Right atrium auricular region (tissue), 2 donors: ENCODE data around the gene ZNF138. TPM values are rescaled to one million over a fixed set of nuclear protein-coding genes. Genes with fewer than 3 reads are reported as not detected.
A peak's percentile ranks its signal among the peaks of the same experiment; 100 is the strongest.

Experiments used
- DNase-seq: peaks from one replicate; pipeline ENCODE4 v3.0.0-alpha.2; 2019; ENCODE audit warnings: low spot score
- H3K27ac ChIP-seq, 2 donors: fragments of 200-600 bp; sonication (generic); 1 replicate in 1 of 2; 2 replicates in 1 of 2; pipeline ENCODE4 v1.5.1; 2016 to 2019
- H3K27me3 ChIP-seq, 2 donors: fragments of 200-600 bp; sonication (generic); one replicate each; pipeline versions ENCODE4 v1.5.1 to v1.6.0; 2017 to 2019
- H3K36me3 ChIP-seq: fragments of 200-600 bp; sonication (generic); one replicate; pipeline ENCODE4 v1.5.1; 2016
- H3K4me1 ChIP-seq, 2 donors: fragments of 200-600 bp; sonication (generic); one replicate each; pipeline versions ENCODE4 v1.5.1 to v1.6.0; 2017 to 2019
- H3K4me3 ChIP-seq, 2 donors: fragments of 200-600 bp; sonication (generic); 1 replicate in 1 of 2; 2 replicates in 1 of 2; pipeline ENCODE4 v1.5.1; 2017 to 2019; ENCODE audit warnings: mild to moderate bottlenecking in 1 of 2, moderate library complexity in 1 of 2
- H3K9me3 ChIP-seq, 2 donors: fragments of 200-600 bp; sonication (generic); one replicate each; pipeline ENCODE4 v1.5.1; 2019
- total RNA-seq, 2 donors: library from RNA; depleted of rRNA; stranded (reverse); fragments of >200 nt; gene quantifications; one replicate each; pipeline ENCODE4 v1.1.0, GENCODE V29; 2016
- TF ChIP-seq, protein P1 (sequence below), 2 donors: fragments of 200-600 bp; sonication (generic); IDR thresholded peaks; one replicate each; pipeline ENCODE4 v1.5.1; 2019; ENCODE audit warnings: antibody characterized with exemption in 2 of 2

The ZNF138 gene
- total RNA-seq, 2 donors from 2014 or later: 3.1 to 7.6 TPM

GRCh38 chr7:64867863-64868440 is 73.7 kb downstream of the ZNF138 start:
- no peaks in the 10 kb centered on the region for H3K36me3 ChIP-seq
- H3K27me3 ChIP-seq: no peaks in the 10 kb centered on the region
- DNase-seq: peak; percentile 26
- no peaks in the 10 kb centered on the region for H3K9me3 ChIP-seq
- H3K4me3 ChIP-seq: no peak overlapping the region
- TF ChIP-seq, protein P1, sequence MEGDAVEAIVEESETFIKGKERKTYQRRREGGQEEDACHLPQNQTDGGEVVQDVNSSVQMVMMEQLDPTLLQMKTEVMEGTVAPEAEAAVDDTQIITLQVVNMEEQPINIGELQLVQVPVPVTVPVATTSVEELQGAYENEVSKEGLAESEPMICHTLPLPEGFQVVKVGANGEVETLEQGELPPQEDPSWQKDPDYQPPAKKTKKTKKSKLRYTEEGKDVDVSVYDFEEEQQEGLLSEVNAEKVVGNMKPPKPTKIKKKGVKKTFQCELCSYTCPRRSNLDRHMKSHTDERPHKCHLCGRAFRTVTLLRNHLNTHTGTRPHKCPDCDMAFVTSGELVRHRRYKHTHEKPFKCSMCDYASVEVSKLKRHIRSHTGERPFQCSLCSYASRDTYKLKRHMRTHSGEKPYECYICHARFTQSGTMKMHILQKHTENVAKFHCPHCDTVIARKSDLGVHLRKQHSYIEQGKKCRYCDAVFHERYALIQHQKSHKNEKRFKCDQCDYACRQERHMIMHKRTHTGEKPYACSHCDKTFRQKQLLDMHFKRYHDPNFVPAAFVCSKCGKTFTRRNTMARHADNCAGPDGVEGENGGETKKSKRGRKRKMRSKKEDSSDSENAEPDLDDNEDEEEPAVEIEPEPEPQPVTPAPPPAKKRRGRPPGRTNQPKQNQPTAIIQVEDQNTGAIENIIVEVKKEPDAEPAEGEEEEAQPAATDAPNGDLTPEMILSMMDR (IDR thresholded peaks at IDR 0.05): no peak
- H3K27ac ChIP-seq: no peak overlapping the region
- H3K4me1 ChIP-seq: no peaks in the 10 kb centered on the region

DNA sequence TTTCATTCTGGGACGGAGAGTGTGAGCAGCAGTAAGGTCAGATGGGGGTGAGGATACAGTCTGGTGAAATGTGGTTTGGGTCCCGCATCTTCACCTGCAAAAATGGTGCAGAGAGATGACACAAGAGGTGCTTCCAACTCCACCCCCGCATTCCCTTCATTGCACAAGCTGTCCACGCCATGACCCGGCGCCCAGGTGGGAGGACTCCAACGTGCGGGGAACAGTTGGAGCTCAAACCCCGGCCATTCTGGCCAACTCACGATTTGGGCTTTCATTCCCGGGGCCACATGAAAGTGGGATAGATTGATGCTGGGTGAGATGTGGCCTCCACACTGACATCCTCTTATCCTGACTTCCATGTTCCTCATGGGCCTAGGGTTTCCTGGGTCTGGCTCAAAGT is 74.3 kb downstream of the ZNF138 start:
- DNase-seq: peak; percentile 9
- no peaks in the 10 kb centered on the region for H3K27me3 ChIP-seq
- no peaks in the 10 kb centered on the region for H3K36me3 ChIP-seq
- no peaks in the 10 kb centered on the region for H3K9me3 ChIP-seq
- no peak overlapping the region for H3K27ac ChIP-seq
- TF ChIP-seq, protein P1 (IDR thresholded peaks at IDR 0.05): no peak
- H3K4me1 ChIP-seq: no peaks in the 10 kb centered on the region
- no peak overlapping the region for H3K4me3 ChIP-seq

- no peaks in the 10 kb centered on the region for H3K4me1 ChIP-seq
- TF ChIP-seq, protein P1 (IDR thresholded peaks at IDR 0.05): no peak
- no peaks in the 10 kb centered on the region for H3K27me3 ChIP-seq
Measured at GRCh38 chr7:64869121-64869725, 75.0 kb downstream of the ZNF138 start.

GRCh38 chr7:64869912-64870562 is 75.8 kb downstream of the ZNF138 start:
- DNase-seq: peak; percentile 47
- H3K27me3 ChIP-seq: no peaks in the 10 kb centered on the region

More at GRCh38 chr7:64869121-64869725, 75.0 kb downstream of the ZNF138 start:
- no peaks in the 10 kb centered on the region for H3K9me3 ChIP-seq
- no peak overlapping the region for H3K4me3 ChIP-seq
- no peaks in the 10 kb centered on the region for H3K36me3 ChIP-seq
- DNase-seq: peak; percentile 16
- H3K27ac ChIP-seq: no peak overlapping the region

DNA sequence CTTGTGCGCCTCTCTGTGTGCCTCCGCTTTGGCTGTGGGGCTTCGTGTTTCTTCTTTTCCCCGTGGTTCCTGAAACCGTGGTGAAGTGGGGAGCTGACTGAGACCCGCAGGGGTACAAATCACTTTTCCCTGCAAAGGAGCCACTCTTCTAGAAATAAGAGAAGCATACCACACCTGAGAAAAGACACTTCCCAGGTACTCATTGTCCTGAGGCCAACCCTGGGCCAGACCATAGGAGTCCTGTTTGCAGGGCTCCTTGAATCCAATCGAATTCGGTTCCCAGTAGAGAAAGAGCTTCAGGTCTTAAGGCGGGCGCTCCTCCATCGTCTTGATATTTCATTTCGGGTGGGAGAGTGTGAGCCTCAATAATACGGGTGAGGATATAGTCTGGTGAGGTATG is 76.4 kb downstream of the ZNF138 start:
- H3K4me3 ChIP-seq: no peak overlapping the region
- DNase-seq: peak; percentile 16
- H3K9me3 ChIP-seq: no peaks in the 10 kb centered on the region
- no peaks in the 10 kb centered on the region for H3K4me1 ChIP-seq
- H3K27me3 ChIP-seq: no peaks in the 10 kb centered on the region
- no peak overlapping the region for H3K27ac ChIP-seq
- H3K36me3 ChIP-seq: no peaks in the 10 kb centered on the region
- TF ChIP-seq, protein P1 (IDR thresholded peaks at IDR 0.05): no peak

More at GRCh38 chr7:64869912-64870562, 75.8 kb downstream of the ZNF138 start:
- Histone ChIP-seq H3K27ac (no peak overlapping the region), H3K36me3 (no peaks in the 10 kb centered on the region), H3K9me3 (no peaks in the 10 kb centered on the region), H3K4me3 (no peak overlapping the region), H3K4me1 (no peaks in the 10 kb centered on the region)
- TF ChIP-seq, protein P1 (IDR thresholded peaks at IDR 0.05): no peak
